Subcutaneous abdominal adipose tissue (tissue), 5 donors: ENCODE measurements around the gene ZBTB16.

ENCODE experiments used
- H3K27ac ChIP-seq: one replicate; pipeline ENCODE4 v1.7.0; 2013; ENCODE audit warnings: low read depth, mild to moderate bottlenecking, inconsistent platforms, low read length, moderate library complexity
- H3K27me3 ChIP-seq, 5 donors: one replicate each; pipeline ENCODE4 v1.7.0; 2013; ENCODE audit warnings: low read length in 5 of 5, inconsistent platforms in 1 of 5; ENCODE audit not compliant: control insufficient read depth in 5 of 5, insufficient read depth in 4 of 5
- H3K36me3 ChIP-seq, 5 donors: one replicate each; pipeline ENCODE4 v1.7.0; 2013; ENCODE audit warnings: low read length in 5 of 5; ENCODE audit not compliant: control insufficient read depth in 5 of 5, insufficient read depth in 5 of 5
- H3K4me1 ChIP-seq, 5 donors: one replicate each; pipeline ENCODE4 v1.7.0; 2013; ENCODE audit warnings: low read length in 5 of 5, mild to moderate bottlenecking in 3 of 5, moderate library complexity in 1 of 5; ENCODE audit not compliant: control insufficient read depth in 5 of 5, insufficient read depth in 5 of 5
- H3K4me3 ChIP-seq, 5 donors: one replicate each; pipeline ENCODE4 v1.7.0; 2013; ENCODE audit warnings: low read length in 5 of 5, low read depth in 1 of 5
- H3K9ac ChIP-seq, 5 donors: one replicate each; pipeline ENCODE4 v1.7.0; 2013; ENCODE audit warnings: low read length in 5 of 5, mild to moderate bottlenecking in 4 of 5, moderate library complexity in 3 of 5
- H3K9me3 ChIP-seq, 5 donors: one replicate each; pipeline ENCODE4 v1.7.0; 2013; ENCODE audit warnings: low read length in 5 of 5; ENCODE audit not compliant: control insufficient read depth in 5 of 5
- donor health status: healthy.
- donor health status: healthy.
- donor health status: healthy.
- donor health status: healthy.
- donor health status: healthy.

ZBTB16 gene

GRCh38 chr11:114160894-114161293 lies 101.4 kb downstream of the ZBTB16 start:
- H3K4me1 ChIP-seq = peaks cover 56 to 96% (median 94%) of the 10 kb centered on the region in 5 donors

GRCh38 chr11:114161486-114162250 lies 102.2 kb downstream of the ZBTB16 start:
- Histone ChIP-seq H3K27ac (peak overlapping the region; percentile 97), H3K9ac (peak overlapping the region in 3 of 5 donors; percentile 17 to 54 (median 18)), H3K9me3 (no peaks in the 10 kb centered on the region), H3K4me1 (peaks cover 51 to 96% (median 95%) of the 10 kb centered on the region in 5 donors), H3K27me3 (no peaks in the 10 kb centered on the region), H3K36me3 (peaks cover 0 to 23% (median 19%) of the 10 kb centered on the region in 5 donors), H3K4me3 (peak overlapping the region in 2 of 5 donors; percentile 30 to 44)

More at GRCh38 chr11:114160894-114161293, 101.4 kb downstream of the ZBTB16 start:
- H3K4me3 ChIP-seq = peak overlapping the region; percentile 5 to 64 (median 55)
- peaks cover 0 to 30% (median 26%) of the 10 kb centered on the region in 5 donors for H3K36me3 ChIP-seq
- no peaks in the 10 kb centered on the region for H3K27me3 ChIP-seq
- H3K9me3 ChIP-seq = no peaks in the 10 kb centered on the region
- peak overlapping the region; percentile 97 for H3K27ac ChIP-seq
- H3K9ac ChIP-seq = peak overlapping the region; percentile 6 to 78 (median 49)

- peaks cover 48 to 96% (median 94%) of the 10 kb centered on the region in 5 donors for H3K4me1 ChIP-seq
- no peaks in the 10 kb centered on the region for H3K9me3 ChIP-seq
- peak overlapping the region; percentile 97 for H3K27ac ChIP-seq
- no peaks in the 10 kb centered on the region for H3K27me3 ChIP-seq
- peak overlapping the region; percentile 3 to 49 (median 30) for H3K4me3 ChIP-seq
- peaks cover 0 to 12% (median 8%) of the 10 kb centered on the region in 5 donors for H3K36me3 ChIP-seq
- peak overlapping the region in 3 of 5 donors; percentile 17 to 54 (median 21) for H3K9ac ChIP-seq
Observed at GRCh38 chr11:114162719-114163123, 103.2 kb downstream of the ZBTB16 start.

- no peaks in the 10 kb centered on the region for H3K9me3 ChIP-seq
- H3K9ac ChIP-seq = peak overlapping the region in 4 of 5 donors; percentile 60 to 82 (median 67)
- peak overlapping the region in 4 of 5 donors; percentile 23 to 41 (median 28) for H3K4me3 ChIP-seq
- H3K36me3 ChIP-seq = peaks cover 0 to 8% (median 4%) of the 10 kb centered on the region in 5 donors
- H3K4me1 ChIP-seq = peaks cover 52 to 96% (median 94%) of the 10 kb centered on the region in 5 donors
- peak overlapping the region; percentile 97 for H3K27ac ChIP-seq
- H3K27me3 ChIP-seq = no peaks in the 10 kb centered on the region
Observed at GRCh38 chr11:114163229-114163631, 103.7 kb downstream of the ZBTB16 start.

- Histone ChIP-seq H3K9me3 (no peaks in the 10 kb centered on the region), H3K4me3 (peak overlapping the region; percentile 4 to 31 (median 23)), H3K4me1 (peaks cover 50 to 96% (median 94%) of the 10 kb centered on the region in 5 donors), H3K27me3 (no peaks in the 10 kb centered on the region), H3K36me3 (peaks cover 0 to 2% (median under 1%) of the 10 kb centered on the region in 5 donors), H3K9ac (peak overlapping the region in 4 of 5 donors; percentile 60 to 82 (median 67)), H3K27ac (peak overlapping the region; percentile 97)
Observed at GRCh38 chr11:114163830-114164401, 104.4 kb downstream of the ZBTB16 start.

- Histone ChIP-seq H3K27ac (peak overlapping the region; percentile 97), H3K4me3 (peak overlapping the region in 1 of 5 donors; percentile 5), H3K27me3 (no peaks in the 10 kb centered on the region), H3K36me3 (no peaks in the 10 kb centered on the region), H3K9me3 (no peaks in the 10 kb centered on the region), H3K9ac (peak overlapping the region in 3 of 5 donors; percentile 9 to 66 (median 48)), H3K4me1 (peaks cover 49 to 96% (median 94%) of the 10 kb centered on the region in 5 donors)
Observed at GRCh38 chr11:114164546-114164945, 105.0 kb downstream of the ZBTB16 start.

GRCh38 chr11:114165326-114166230 lies 106.1 kb downstream of the ZBTB16 start:
- Histone ChIP-seq H3K27me3 (no peaks in the 10 kb centered on the region), H3K9me3 (no peaks in the 10 kb centered on the region), H3K4me1 (peaks cover 42 to 96% (median 96%) of the 10 kb centered on the region in 5 donors), H3K9ac (peak overlapping the region in 3 of 5 donors; percentile 9 to 66 (median 48)), H3K4me3 (no peak overlapping the region), H3K36me3 (no peaks in the 10 kb centered on the region), H3K27ac (peak overlapping the region; percentile 97)

GRCh38 chr11:114166362-114166761 lies 106.9 kb downstream of the ZBTB16 start:
- peak overlapping the region in 1 of 5 donors; percentile 13 for H3K9ac ChIP-seq
- H3K36me3 ChIP-seq = no peaks in the 10 kb centered on the region
- H3K4me3 ChIP-seq = no peak overlapping the region
- H3K27ac ChIP-seq = peak overlapping the region; percentile 97
- H3K4me1 ChIP-seq = peaks cover 38 to 96% (median 96%) of the 10 kb centered on the region in 5 donors
- no peaks in the 10 kb centered on the region for H3K27me3 ChIP-seq
- no peaks in the 10 kb centered on the region for H3K9me3 ChIP-seq

- Histone ChIP-seq H3K9ac (peak overlapping the region in 2 of 5 donors; percentile 13 to 22), H3K4me1 (peaks cover 37 to 96% (median 96%) of the 10 kb centered on the region in 5 donors), H3K9me3 (no peaks in the 10 kb centered on the region), H3K4me3 (no peak overlapping the region), H3K27me3 (no peaks in the 10 kb centered on the region), H3K36me3 (no peaks in the 10 kb centered on the region), H3K27ac (peak overlapping the region; percentile 67)
Observed at GRCh38 chr11:114166897-114167323, 107.4 kb downstream of the ZBTB16 start.
